Fibroblast of skin of right biceps (primary cell): ENCODE measurements around the gene SHISA7.

Experiments
- DNase-seq: peaks from one replicate; pipeline ENCODE4 v3.0.0-alpha.2; 2013

The SHISA7 gene

DNA sequence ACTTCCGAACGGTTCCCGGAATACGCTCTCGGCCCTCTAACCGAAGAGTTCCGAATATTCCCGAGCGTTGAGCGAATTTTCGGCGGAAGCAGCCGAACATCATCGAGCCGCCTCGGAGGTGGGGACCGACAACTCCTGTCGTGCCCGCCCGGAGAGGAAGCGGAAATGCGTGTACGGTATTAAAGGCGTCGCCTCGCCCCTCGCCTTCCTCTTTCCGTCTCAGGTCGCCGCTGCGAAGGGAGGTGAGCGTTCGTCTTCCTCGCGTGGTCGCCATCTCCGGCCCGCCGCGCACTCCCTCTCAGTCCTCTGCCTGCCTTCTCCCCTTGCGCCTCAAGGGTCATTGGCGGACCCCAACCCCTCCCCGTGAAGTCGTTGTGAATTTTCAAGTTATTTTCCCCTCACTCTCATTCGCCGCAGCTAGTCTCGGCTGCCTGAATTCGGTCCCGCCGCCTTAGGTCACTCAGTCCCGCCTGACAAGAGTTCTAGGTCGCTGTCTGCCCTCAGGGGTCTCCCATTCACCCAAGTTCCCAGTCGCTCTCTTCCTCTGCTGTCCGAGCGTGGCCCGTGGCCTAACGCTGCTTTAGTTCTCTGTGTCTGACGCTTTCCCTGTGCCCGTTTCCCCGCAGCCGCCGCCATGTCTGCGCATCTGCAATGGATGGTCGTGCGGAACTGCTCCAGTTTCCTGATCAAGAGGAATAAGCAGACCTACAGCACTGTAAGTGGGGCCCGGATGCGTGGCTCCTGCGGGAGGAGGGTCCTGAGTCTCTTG lies 57.2 kb downstream of the SHISA7 start, which contains the start of gene RPL28:
Gene RPL28 (plus strand): TSS at position 209 of the 769 bp plus-strand sequence. CDS start 426 bp downstream, at position 635.
- peak; percentile 98 for DNase-seq

- peak; percentile 95 for DNase-seq
Measured at GRCh38 chr19:55384920-55385723, 58.0 kb downstream of the SHISA7 start.

GRCh38 chr19:55384131-55384919 lies 58.8 kb downstream of the SHISA7 start, which contains the start of gene TMEM238:
Gene TMEM238, minus strand, starts transcription at chr19:55384292. Its CDS starts 33 bp downstream, at chr19:55384259.
- no peak for DNase-seq

GRCh38 chr19:55383279-55384130 lies 59.6 kb downstream of the SHISA7 start:
- DNase-seq, result peak; percentile 74

DNA sequence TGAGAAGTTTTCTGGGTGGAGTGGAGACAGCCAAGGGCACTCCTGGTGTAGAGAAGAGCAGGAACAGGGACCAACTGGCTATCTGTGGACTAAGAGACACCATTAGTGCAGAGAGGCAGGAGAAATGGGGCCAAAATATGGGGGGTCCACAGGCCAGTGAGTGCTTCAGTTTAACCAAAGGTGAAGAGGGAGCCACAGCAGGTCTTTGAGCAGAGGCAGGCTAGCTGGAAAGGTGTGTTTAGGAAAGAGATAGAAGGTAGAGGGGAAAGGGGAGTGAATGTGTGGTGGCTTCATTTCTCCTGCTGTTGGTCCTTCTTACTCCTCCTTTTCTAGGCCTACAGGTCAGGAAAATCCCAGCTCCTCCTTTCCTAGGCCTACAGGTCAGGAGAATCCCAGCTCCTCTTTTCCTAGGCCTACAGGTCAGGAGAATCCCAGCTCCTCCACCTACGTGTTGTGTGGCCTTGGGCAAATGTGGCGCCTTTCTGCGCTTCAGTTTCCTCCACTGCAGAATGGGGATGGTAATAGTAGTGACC lies 60.5 kb downstream of the SHISA7 start:
- no peak for DNase-seq

DNA sequence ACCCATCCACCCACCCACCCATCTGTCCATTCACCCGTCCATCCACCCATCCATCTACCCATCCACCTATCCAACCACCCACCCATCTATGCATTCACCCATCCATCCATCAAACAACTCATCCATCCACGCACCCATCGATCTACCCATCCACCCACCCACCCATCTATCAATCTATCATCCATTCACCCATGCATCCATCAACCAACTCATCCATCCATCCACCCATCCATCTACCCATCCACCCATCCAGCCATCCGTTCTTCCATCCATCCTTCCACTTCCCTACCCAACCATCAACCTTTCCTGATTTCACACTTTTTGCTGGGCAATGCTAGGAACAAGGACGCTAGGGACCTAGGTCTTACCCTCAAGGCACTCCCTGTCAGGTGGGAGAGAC lies 61.1 kb downstream of the SHISA7 start:
- DNase-seq, result no peak

GRCh38 chr19:55379174-55379573 lies 63.9 kb downstream of the SHISA7 start:
- DNase-seq, result no peak
